ENCODE data around the gene RGPD3. TPM values are rescaled to one million over a fixed set of nuclear protein-coding genes. Genes with fewer than 3 reads are reported as not detected.
"Not testable (repeated sequence)": the region's sequence is repeated elsewhere in the genome, so short reads cannot be mapped to it uniquely, and the experiment has no call there.

Gene RGPD3
- total and polyA plus RNA-seq, 2 experiments from 2014 or later, result 0.08 to 0.28 TPM

DNA sequence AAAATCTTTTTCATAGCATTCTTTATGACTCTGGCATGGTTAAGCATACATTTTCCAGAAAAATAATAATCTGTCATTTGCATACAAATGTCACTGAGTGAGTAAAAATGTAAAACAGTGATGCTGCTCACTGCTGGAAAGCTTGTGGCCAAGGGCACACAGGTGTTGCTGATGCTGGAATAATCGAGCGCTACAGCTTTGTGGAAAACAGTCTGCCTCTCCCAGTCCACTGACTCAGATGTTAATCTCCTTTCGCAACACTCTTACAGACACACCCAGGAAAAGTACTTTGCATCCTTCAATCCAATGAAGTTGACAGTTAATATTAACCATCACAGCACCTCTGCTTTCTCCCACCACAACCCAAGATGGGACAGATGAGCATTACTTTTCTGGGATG is 46.6 kb upstream of the RGPD3 start:
- not testable (repeated sequence) for H3K27ac Mint-ChIP-seq; H3K27me3 ChIP-seq (ENCODE audit: insufficient read depth); H4K20me1 ChIP-seq (replicated peaks; ENCODE audit: insufficient read depth); H3K4me1 Mint-ChIP-seq; H3K4me3 ChIP-seq; H3K4me1 ChIP-seq (ENCODE audit: insufficient read depth); ATAC-seq; H3K27me3 Mint-ChIP-seq (ENCODE audit: insufficient read depth, low read depth, poor library complexity); DNase-seq (ENCODE audit: low spot score); H3K27ac ChIP-seq (ENCODE audit: low read depth); H2AFZ ChIP-seq; H3K36me3 ChIP-seq (ENCODE audit: insufficient read depth); H3K9me2 ChIP-seq (ENCODE audit: insufficient read depth); H3K36me3 Mint-ChIP-seq (ENCODE audit: low read depth); H3K4me3 Mint-ChIP-seq; H3K9me3 Mint-ChIP-seq; H3K4me2 ChIP-seq; H3K79me2 ChIP-seq (replicated peaks; ENCODE audit: insufficient read depth); H3F3A ChIP-seq (replicated peaks; ENCODE audit: low read depth)

GRCh38 chr2:106513391-106513790 is 45.2 kb upstream of the RGPD3 start:
- H3K36me3 ChIP-seq (ENCODE audit: insufficient read depth); H3K27me3 Mint-ChIP-seq (ENCODE audit: insufficient read depth, low read depth, poor library complexity); H3K9me3 Mint-ChIP-seq; H3K4me2 ChIP-seq; H3K4me1 Mint-ChIP-seq; H3K27me3 ChIP-seq (ENCODE audit: insufficient read depth); H3K36me3 Mint-ChIP-seq (ENCODE audit: low read depth); H3K27ac ChIP-seq (ENCODE audit: low read depth); H4K20me1 ChIP-seq (replicated peaks; ENCODE audit: insufficient read depth); H2AFZ ChIP-seq; ATAC-seq; H3F3A ChIP-seq (replicated peaks; ENCODE audit: low read depth); H3K4me3 ChIP-seq; H3K9me2 ChIP-seq (ENCODE audit: insufficient read depth); H3K4me3 Mint-ChIP-seq; H3K27ac Mint-ChIP-seq; H3K4me1 ChIP-seq (ENCODE audit: insufficient read depth); DNase-seq (ENCODE audit: low spot score); H3K79me2 ChIP-seq (replicated peaks; ENCODE audit: insufficient read depth): not testable (repeated sequence)

GRCh38 chr2:106511934-106512333 is 43.7 kb upstream of the RGPD3 start:
- not testable (repeated sequence) for H3K9me3 Mint-ChIP-seq; H4K20me1 ChIP-seq (replicated peaks; ENCODE audit: insufficient read depth); H3K4me1 Mint-ChIP-seq; H3K27ac Mint-ChIP-seq; H2AFZ ChIP-seq; H3K4me3 ChIP-seq; H3K4me2 ChIP-seq; H3K4me3 Mint-ChIP-seq; H3K4me1 ChIP-seq (ENCODE audit: insufficient read depth); H3K36me3 ChIP-seq (ENCODE audit: insufficient read depth); H3K27ac ChIP-seq (ENCODE audit: low read depth); ATAC-seq; H3K9me2 ChIP-seq (ENCODE audit: insufficient read depth); H3K27me3 Mint-ChIP-seq (ENCODE audit: insufficient read depth, low read depth, poor library complexity); DNase-seq (ENCODE audit: low spot score); H3F3A ChIP-seq (replicated peaks; ENCODE audit: low read depth); H3K79me2 ChIP-seq (replicated peaks; ENCODE audit: insufficient read depth); H3K36me3 Mint-ChIP-seq (ENCODE audit: low read depth); H3K27me3 ChIP-seq (ENCODE audit: insufficient read depth)

- H2AFZ ChIP-seq; H3K9me2 ChIP-seq (ENCODE audit: insufficient read depth); H3K9me3 Mint-ChIP-seq; H3K36me3 ChIP-seq (ENCODE audit: insufficient read depth); H3K4me3 ChIP-seq; H3K4me1 Mint-ChIP-seq; H3K4me2 ChIP-seq; H3K4me1 ChIP-seq (ENCODE audit: insufficient read depth); H3F3A ChIP-seq (replicated peaks; ENCODE audit: low read depth); H3K36me3 Mint-ChIP-seq (ENCODE audit: low read depth); H3K27ac Mint-ChIP-seq; H3K27me3 ChIP-seq (ENCODE audit: insufficient read depth); H4K20me1 ChIP-seq (replicated peaks; ENCODE audit: insufficient read depth); ATAC-seq; H3K4me3 Mint-ChIP-seq; H3K27ac ChIP-seq (ENCODE audit: low read depth); H3K27me3 Mint-ChIP-seq (ENCODE audit: insufficient read depth, low read depth, poor library complexity); DNase-seq (ENCODE audit: low spot score); H3K79me2 ChIP-seq (replicated peaks; ENCODE audit: insufficient read depth): not testable (repeated sequence)
Observed at GRCh38 chr2:106511476-106511901, 43.3 kb upstream of the RGPD3 start.

DNA sequence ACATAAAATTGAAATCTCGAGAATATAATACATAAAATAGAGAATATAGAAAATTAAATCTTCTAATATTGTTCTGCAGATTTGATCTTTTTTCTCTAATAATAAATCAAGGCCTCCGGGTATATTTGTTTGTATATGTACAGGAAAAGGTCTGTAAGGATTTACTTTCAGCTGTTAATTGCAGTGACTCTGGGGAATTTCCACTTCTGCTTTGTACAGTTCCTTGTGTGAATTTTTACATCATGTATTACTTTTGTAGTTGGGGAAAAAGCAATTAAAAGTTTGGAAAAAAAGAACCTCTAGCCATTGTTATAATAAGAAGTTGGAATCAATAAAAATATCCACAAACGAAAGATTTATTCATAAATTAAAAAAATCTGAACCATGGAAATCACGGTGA is 42.6 kb upstream of the RGPD3 start:
- H3F3A ChIP-seq (replicated peaks; ENCODE audit: low read depth); H3K27ac ChIP-seq (ENCODE audit: low read depth); H3K4me3 ChIP-seq; H3K79me2 ChIP-seq (replicated peaks; ENCODE audit: insufficient read depth); H3K9me2 ChIP-seq (ENCODE audit: insufficient read depth); H3K27ac Mint-ChIP-seq; H3K4me3 Mint-ChIP-seq; H3K36me3 ChIP-seq (ENCODE audit: insufficient read depth); H3K4me1 ChIP-seq (ENCODE audit: insufficient read depth); ATAC-seq; H3K27me3 Mint-ChIP-seq (ENCODE audit: insufficient read depth, low read depth, poor library complexity); H3K36me3 Mint-ChIP-seq (ENCODE audit: low read depth); H2AFZ ChIP-seq; H3K9me3 Mint-ChIP-seq; H3K4me2 ChIP-seq; H3K4me1 Mint-ChIP-seq; H4K20me1 ChIP-seq (replicated peaks; ENCODE audit: insufficient read depth); H3K27me3 ChIP-seq (ENCODE audit: insufficient read depth); DNase-seq (ENCODE audit: low spot score): not testable (repeated sequence)

DNA sequence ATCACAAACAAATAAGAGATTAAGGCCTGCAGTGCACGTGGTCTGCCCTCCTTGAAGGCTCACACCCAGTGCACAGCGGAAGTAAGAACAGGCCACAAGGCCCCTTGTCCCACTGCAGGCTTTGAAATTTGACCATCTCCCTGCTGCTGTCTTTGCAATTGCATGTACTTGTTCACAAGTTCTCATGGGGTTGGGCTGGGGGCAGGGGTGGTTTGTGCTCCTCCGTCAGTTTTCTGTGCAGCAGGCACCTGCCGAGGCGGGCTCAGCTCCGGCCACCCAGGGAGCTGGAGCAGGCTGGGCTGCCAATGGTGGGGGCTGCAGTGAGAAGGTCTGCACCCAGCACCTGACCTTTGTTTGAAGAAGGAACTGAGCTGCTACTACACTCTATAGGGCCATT is 41.2 kb upstream of the RGPD3 start:
- not testable (repeated sequence) for H3F3A ChIP-seq (replicated peaks; ENCODE audit: low read depth); H3K27ac ChIP-seq (ENCODE audit: low read depth); H3K4me3 ChIP-seq; H3K27me3 Mint-ChIP-seq (ENCODE audit: insufficient read depth, low read depth, poor library complexity); H4K20me1 ChIP-seq (replicated peaks; ENCODE audit: insufficient read depth); H3K4me1 Mint-ChIP-seq; DNase-seq (ENCODE audit: low spot score); H3K9me2 ChIP-seq (ENCODE audit: insufficient read depth); H2AFZ ChIP-seq; H3K27me3 ChIP-seq (ENCODE audit: insufficient read depth); H3K4me2 ChIP-seq; H3K79me2 ChIP-seq (replicated peaks; ENCODE audit: insufficient read depth); H3K9me3 Mint-ChIP-seq; H3K36me3 ChIP-seq (ENCODE audit: insufficient read depth); H3K36me3 Mint-ChIP-seq (ENCODE audit: low read depth); H3K4me1 ChIP-seq (ENCODE audit: insufficient read depth); H3K4me3 Mint-ChIP-seq; H3K27ac Mint-ChIP-seq
- ATAC-seq, result peak; percentile 24; the same call in 2 of the 3 replicates

DNA sequence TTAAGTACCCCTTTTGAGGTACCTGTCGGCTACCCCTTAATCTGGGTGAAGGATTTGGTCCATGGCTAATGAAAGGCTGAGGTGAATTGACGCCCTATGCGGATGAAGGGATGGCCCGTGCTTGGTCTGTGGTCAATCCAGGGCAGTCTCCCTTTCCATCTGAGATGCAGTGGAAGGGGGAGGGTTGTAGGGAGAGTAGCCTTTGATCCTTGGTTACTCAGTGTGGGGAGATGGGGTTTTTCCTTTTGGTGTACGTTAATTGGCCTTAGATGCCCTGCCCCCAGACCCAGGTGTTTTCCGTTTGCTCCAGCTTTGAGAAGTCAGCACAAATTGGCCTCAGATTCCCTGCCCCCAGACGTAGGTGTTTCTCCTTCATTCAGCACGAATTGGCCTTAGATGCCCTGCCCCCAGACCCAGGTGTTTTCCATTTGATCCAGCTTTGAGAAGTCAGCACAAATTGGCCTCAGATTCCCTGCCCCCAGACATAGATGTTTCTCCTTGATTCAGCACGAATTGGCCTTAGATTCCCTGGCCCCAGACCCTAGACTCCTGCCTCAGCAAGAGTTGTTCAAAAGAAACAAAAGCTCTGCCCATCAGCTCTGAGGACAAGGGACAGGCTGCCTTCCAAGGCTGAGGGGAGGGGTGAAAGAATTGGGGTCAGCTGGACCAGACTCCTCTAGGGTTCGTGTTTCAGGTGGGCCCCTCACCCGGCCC is 40.6 kb upstream of the RGPD3 start:
- not testable (repeated sequence) for H3K4me3 ChIP-seq; H3K36me3 Mint-ChIP-seq (ENCODE audit: low read depth); ATAC-seq; H2AFZ ChIP-seq; H3F3A ChIP-seq (replicated peaks; ENCODE audit: low read depth); H4K20me1 ChIP-seq (replicated peaks; ENCODE audit: insufficient read depth); H3K4me1 ChIP-seq (ENCODE audit: insufficient read depth); H3K9me2 ChIP-seq (ENCODE audit: insufficient read depth); H3K27me3 ChIP-seq (ENCODE audit: insufficient read depth); H3K27me3 Mint-ChIP-seq (ENCODE audit: insufficient read depth, low read depth, poor library complexity); H3K9me3 Mint-ChIP-seq; H3K79me2 ChIP-seq (replicated peaks; ENCODE audit: insufficient read depth); H3K4me3 Mint-ChIP-seq; H3K27ac Mint-ChIP-seq; H3K27ac ChIP-seq (ENCODE audit: low read depth); DNase-seq (ENCODE audit: low spot score); H3K36me3 ChIP-seq (ENCODE audit: insufficient read depth); H3K4me2 ChIP-seq; H3K4me1 Mint-ChIP-seq
